Measurements from ENCODE around the gene NOTCH1.

Gene NOTCH1

GRCh38 chr9:136471802-136472487, 73.9 kb downstream of the NOTCH1 start:
- DNase-seq (ENCODE audit: low read depth, low spot score) = no peak
- TF ChIP-seq CTCF (IDR thresholded peaks at IDR 0.05; ENCODE audit: low read depth, low read length) = no peak
- in situ Hi-C loops (cut with HindIII; ENCODE audit: low sequenced_read_pairs) = no loop called here
- H3K4me3 ChIP-seq (ENCODE audit: low read depth, low read length) = no peak overlapping the region

GRCh38 chr9:136470792-136471469, 74.9 kb downstream of the NOTCH1 start:
- no peak overlapping the region for H3K4me3 ChIP-seq (ENCODE audit: low read depth, low read length)
- no peak for TF ChIP-seq CTCF (IDR thresholded peaks at IDR 0.05; ENCODE audit: low read depth, low read length)
- no peak for DNase-seq (ENCODE audit: low read depth, low spot score)
- in situ Hi-C loops (cut with HindIII; ENCODE audit: low sequenced_read_pairs) = no loop called here

GRCh38 chr9:136470356-136470755, 75.5 kb downstream of the NOTCH1 start:
- in situ Hi-C loops (cut with HindIII; ENCODE audit: low sequenced_read_pairs) = no loop called here
- no peak for TF ChIP-seq CTCF (IDR thresholded peaks at IDR 0.05; ENCODE audit: low read depth, low read length)

GRCh38 chr9:136467766-136468165, 78.1 kb downstream of the NOTCH1 start:
- no peak overlapping the region for H3K4me3 ChIP-seq (ENCODE audit: low read depth, low read length)
- no peak for DNase-seq (ENCODE audit: low read depth, low spot score)
- no peak for TF ChIP-seq CTCF (IDR thresholded peaks at IDR 0.05; ENCODE audit: low read depth, low read length)
- in situ Hi-C loops (cut with HindIII; ENCODE audit: low sequenced_read_pairs) = no loop called here

More at GRCh38 chr9:136470356-136470755, 75.5 kb downstream of the NOTCH1 start:
- no peak overlapping the region for H3K4me3 ChIP-seq (ENCODE audit: low read depth, low read length)
- no peak for DNase-seq (ENCODE audit: low read depth, low spot score)

- H3K4me3 ChIP-seq (ENCODE audit: low read depth, low read length) = no peak overlapping the region
- no peak for TF ChIP-seq CTCF (IDR thresholded peaks at IDR 0.05; ENCODE audit: low read depth, low read length)
- in situ Hi-C loops (cut with HindIII; ENCODE audit: low sequenced_read_pairs) = no loop called here
- DNase-seq (ENCODE audit: low read depth, low spot score) = no peak
These were observed 79.7 kb downstream of the NOTCH1 start for GRCh38 chr9:136466155-136466541.

- no peak overlapping the region for H3K4me3 ChIP-seq (ENCODE audit: low read depth, low read length)
- no peak for DNase-seq (ENCODE audit: low read depth, low spot score)
- TF ChIP-seq CTCF (IDR thresholded peaks at IDR 0.05; ENCODE audit: low read depth, low read length) = no peak
- in situ Hi-C loops (cut with HindIII; ENCODE audit: low sequenced_read_pairs) = no loop called here
These were observed 80.2 kb downstream of the NOTCH1 start for GRCh38 chr9:136465500-136466154.
